T47D (cell line): ENCODE measurements around the gene EIF2AK2.

Experiments
- DNase-seq, 2 experiments: peaks; one replicate each; pipeline versions ENCODE4 v3.0.0 to v3.0.0-alpha.2; 2011 to 2012; ENCODE audit warnings: low read depth in 1 of 2, low spot score in 1 of 2
- JUND ChIP-seq: IDR thresholded peaks from 2 replicates; pipeline ENCODE4 v1.6.1; 2012; ENCODE audit warnings: low read depth
- in situ Hi-C: cut with HindIII; loops from 2 replicates; pipeline ENCODE4 v1.10.0; 2016; ENCODE audit warnings: low sequenced_read_pairs, low pct_unique_long_range_greater_than_20kb

Gene EIF2AK2

DNA sequence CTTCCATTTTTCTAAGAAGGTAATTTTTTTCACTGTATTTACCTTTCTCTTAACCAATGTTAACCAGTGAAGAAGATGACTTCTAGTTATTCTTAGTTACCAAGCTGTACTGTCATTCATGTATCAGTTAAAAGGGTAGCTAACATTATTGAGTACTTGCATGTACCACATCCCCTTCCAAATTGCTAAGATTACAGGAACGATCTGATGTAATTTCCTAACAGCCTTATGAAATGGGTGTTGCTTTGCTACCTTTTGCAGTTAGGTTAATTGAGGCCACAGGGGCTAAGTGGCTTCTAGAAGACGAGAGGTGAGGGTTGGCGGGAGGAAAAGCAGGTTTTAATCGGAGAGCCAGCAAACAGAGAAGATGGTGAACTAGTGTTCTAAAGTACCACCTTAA, 33.5 kb upstream of the EIF2AK2 start:
- in situ Hi-C loops, result no loop called here
- TF ChIP-seq JUND, result no peak

DNA sequence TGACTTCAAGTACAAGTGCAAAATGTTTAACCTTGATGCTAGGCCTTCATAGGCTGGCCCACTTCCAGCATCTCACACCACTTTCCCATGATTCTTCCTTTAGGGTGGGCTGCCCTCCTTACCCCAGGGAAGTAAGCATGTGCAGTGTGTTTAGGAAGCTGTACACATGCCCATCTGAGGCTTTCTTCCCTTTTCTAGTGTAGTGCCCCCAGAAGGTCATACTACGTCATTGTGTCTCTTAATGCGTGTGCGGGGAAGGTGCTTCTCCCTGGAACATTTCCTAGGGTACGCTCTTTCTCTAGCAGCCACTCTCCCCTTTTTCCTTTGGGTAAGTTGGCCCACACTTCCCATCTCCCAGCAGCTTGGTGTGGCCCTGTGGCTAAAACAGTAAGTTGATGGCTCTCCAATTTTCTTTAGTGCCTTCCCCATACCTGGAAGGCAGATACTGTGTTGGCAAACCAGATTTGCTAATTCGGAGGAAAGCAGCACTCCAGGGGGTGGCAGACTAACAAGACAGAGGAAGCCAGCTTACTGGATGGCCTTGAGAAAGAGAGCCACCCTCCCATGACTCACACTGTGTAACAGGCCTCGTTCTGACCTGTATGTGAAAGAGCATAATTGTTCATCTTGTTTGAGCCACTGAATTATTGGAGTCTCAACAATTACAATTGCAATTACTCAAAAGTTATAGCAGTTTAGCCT, 32.8 kb upstream of the EIF2AK2 start:
- peak in 1 of 2 experiments; percentile 8 for DNase-seq
- no peak for TF ChIP-seq JUND
- in situ Hi-C loops, result no loop called here

More for the DNA sequence above, 33.5 kb upstream of the EIF2AK2 start:
- no peak for DNase-seq

DNA sequence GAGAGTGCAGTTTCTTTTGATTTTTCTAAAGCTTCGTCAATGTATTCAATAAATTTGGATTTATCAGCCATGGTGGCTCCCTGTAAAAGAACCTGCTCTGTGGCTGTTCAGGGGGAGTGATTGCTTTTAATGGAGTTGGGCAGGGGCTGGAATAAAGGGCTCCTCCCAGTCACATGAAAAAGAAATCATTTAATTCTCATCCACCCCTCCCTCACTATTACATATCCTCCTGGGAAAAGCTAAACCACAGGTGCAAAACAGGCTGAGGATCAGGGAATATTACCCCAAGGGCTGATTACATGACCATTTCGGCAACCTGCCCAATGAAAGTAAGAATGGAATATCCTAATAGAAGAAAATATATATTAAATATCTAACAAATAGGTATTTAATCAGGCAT, 31.8 kb upstream of the EIF2AK2 start, which contains the start of gene SULT6B1:
Gene SULT6B1, minus strand, starts transcription at position 101 of the 400 bp plus-strand sequence. Its CDS starts 30 bp downstream, at position 71.
- in situ Hi-C loops, result no loop called here
- no peak for DNase-seq
- no peak for TF ChIP-seq JUND

DNA sequence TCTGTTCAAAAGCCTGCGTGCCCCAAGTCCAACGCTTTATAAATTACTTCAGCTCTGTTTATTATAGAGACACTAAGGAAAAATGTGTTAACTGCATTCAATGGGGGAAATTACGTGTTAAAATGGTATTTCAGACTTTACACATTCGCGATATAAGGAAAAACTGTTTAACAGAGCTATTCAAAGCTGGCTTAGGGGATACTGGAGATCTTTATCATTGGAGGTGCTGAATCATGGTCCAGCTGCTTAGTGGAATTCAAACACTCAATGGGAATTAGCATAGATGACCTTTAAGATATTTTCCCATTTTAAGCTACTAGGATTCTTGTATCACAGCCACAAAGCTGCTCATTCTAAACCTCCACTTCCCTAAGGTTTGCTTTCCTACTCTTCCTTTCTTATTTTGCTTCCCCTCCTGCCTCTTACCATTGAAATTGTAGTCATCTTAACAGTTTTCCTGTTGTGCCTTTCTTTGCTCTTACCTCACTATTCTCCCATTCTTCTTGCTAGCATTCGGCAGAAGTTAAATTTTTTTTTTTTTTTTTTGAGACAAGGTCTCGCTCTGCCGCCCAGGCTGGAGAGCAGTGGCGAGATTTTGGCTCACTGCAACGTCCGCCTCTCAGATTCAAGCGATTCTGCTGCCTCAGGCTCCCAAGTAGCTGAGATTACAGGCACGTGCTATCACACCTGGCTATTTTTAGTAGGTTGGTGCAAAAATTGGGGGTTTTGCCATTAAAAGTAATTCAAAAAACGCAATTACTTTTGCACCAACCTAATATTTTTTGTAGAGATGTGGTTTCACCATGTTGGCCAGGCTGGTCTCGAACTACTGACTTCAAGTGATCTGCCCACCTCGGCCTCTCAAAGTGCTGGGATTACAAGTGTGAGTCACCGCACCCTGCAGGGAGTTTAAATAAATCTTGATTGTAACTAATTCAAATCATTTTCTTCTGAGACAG, 25.2 kb upstream of the EIF2AK2 start:
- TF ChIP-seq JUND, result no peak
- in situ Hi-C loops, result no loop called here

GRCh38 chr2:37180640-37181039, 23.9 kb upstream of the EIF2AK2 start:
- DNase-seq, result no peak
- in situ Hi-C loops, result no loop called here
- TF ChIP-seq JUND, result no peak

More for the DNA sequence above, 25.2 kb upstream of the EIF2AK2 start:
- DNase-seq, result no peak

DNA sequence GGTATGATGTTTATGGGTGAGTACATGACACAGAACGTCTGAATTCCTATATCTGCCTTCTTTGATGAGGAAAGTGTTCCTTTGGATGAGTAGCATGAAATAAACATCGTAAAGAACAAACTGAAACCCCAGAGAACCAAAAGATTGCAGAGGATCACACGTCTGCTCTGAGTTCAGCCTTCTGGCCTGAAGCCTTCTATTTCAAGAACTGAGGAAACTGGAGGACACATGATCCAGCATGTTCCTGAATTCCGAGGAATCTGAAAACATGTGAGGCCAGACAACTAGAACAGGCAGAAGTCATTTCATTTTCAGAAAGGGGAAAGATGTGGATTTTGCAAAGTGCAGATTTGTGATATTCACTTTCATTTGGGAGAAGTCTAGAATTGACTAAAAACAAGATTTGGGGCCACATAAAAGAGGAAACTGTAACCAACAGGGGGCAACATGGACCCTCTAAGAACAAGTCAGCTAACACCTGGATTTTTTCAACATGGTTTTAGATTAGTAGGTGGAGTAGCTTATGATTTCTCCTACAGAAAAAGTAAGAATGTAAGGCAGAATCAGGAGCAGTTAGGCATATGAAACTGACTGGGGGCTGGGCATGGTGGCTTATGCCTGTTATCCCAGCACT, 23.3 kb upstream of the EIF2AK2 start:
- in situ Hi-C loops, result no loop called here
- no peak for DNase-seq
- no peak for TF ChIP-seq JUND

GRCh38 chr2:37173741-37174140, 17.0 kb upstream of the EIF2AK2 start:
- in situ Hi-C loops, result no loop called here
- DNase-seq, result no peak
- TF ChIP-seq JUND, result no peak

- in situ Hi-C loops, result no loop called here
- TF ChIP-seq JUND, result no peak
- DNase-seq, result no peak
Observed at GRCh38 chr2:37171624-37171950, 14.8 kb upstream of the EIF2AK2 start.

DNA sequence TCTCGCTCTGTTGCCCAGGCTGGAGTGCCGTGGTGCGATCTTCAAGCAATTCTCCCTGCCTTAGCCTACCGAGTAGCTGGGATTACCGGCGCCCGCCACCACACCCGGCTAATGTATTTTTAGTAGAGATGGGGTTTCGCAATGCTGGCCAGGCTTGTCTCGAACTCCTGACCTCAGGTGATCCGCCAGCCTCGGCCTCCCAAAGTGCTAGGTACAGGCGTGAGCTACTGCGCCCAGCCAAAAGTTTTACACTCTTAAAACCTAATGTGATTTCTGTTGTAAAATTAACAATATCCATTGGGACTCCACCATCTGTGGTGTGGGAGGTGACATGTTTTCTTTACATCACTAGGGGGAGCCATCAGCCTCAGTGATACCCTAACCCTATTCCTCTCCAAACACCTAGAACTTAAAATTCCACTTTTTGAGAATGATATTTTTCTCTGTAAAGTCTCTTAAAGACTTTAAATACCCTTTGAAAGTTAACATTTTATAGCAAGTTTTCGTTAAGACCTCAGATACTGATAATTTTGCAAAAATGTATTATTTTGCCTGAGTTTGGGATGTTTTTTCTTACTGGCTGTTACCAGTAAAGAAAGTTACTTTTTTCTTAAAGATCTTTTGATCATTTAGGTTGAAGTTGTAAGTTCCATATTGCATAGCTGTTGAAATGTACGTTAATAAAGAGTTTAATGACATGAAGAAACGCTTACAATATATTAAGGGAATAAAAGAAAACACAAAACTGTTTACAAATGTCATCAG, 11.6 kb upstream of the EIF2AK2 start:
- no peak for TF ChIP-seq JUND
- peak; percentile 34 to 48 for DNase-seq
- in situ Hi-C loops, result no loop called here

DNA sequence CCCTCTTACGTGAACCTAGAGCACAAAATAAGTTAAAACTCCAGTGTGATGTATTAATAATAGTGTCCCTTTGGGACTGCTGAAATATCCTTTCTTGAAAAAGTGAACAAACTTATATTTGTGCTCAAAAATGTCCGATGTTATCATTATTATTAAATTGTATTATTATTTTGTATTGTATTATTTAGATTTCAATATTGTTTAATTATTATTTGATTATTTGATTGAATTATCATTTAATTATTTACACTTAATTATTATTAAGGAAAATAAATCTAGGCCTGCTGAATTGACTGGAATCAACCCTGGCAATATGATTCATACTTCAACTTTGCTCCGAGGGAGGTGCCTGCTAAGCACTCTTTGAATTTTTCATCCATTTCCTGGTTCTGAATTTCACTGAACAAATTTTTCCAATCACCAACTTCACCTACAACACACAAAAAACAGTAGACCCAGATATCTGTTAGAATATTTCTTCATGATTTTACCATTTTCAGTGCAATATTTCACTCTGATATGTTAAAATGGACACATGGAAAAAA, 10.9 kb upstream of the EIF2AK2 start:
- no peak for TF ChIP-seq JUND
- no peak for DNase-seq
- in situ Hi-C loops, result no loop called here

DNA sequence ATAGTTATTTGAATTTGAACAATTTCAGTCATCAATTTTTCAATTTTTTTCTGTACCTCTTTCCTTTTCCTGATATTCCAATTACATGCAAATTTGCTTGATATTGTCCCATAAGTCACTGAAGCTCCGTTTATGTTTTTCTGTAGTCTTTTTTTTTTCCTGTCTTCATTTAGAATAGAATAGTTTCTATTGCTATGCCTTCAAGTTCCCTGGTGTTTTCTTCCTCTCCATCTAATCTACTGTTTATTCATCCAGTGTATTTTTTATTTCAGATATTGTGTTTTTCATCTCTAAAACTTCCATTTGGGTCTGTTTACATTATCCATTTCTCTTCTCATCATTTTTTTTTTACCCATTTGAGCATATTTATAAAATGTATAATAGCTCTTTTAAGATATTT, 8.0 kb upstream of the EIF2AK2 start:
- DNase-seq, result no peak
- in situ Hi-C loops, result no loop called here

More for the DNA sequence above, 8.0 kb upstream of the EIF2AK2 start:
- no peak for TF ChIP-seq JUND
